ENCODE results near the gene RAPGEF1. TPM values are rescaled to one million over a fixed set of nuclear protein-coding genes. Genes with fewer than 3 reads are reported as not detected.

The RAPGEF1 gene
- total RNA-seq, 4 donors from 2014 or later: 43.0 to 58.3 (median 51.7) TPM

GRCh38 chr9:131628459-131629225, 111.2 kb downstream of the RAPGEF1 start:
- TF ChIP-seq POLR2AphosphoS5 (IDR thresholded peaks at IDR 0.05): no peak
- TF ChIP-seq CTCF (IDR thresholded peaks at IDR 0.05): no peak
- no peak for TF ChIP-seq EP300 (IDR thresholded peaks at IDR 0.05)
- no peak for TF ChIP-seq POLR2A (IDR thresholded peaks at IDR 0.05)
- 88% methylated on average over 19 of the region's 19 CpGs for WGBS
- Histone ChIP-seq H3K27ac (no peak overlapping the region), H3K4me1 (peaks cover 17% of the 10 kb centered on the region), H3K4me3 (no peak overlapping the region), H3K9me3 (no peaks in the 10 kb centered on the region), H3K36me3 (peaks cover 48% of the 10 kb centered on the region), H3K27me3 (no peaks in the 10 kb centered on the region)
- no peak for DNase-seq (ENCODE audit: low spot score in 2 of 2)

- Histone ChIP-seq H3K27me3 (no peaks in the 10 kb centered on the region), H3K9me3 (no peaks in the 10 kb centered on the region), H3K36me3 (peaks cover 49% of the 10 kb centered on the region), H3K4me1 (peaks cover 11% of the 10 kb centered on the region), H3K4me3 (no peak overlapping the region), H3K27ac (peak overlapping the region; percentile 34)
- no peak for DNase-seq (ENCODE audit: low spot score in 2 of 2)
- TF ChIP-seq POLR2A (IDR thresholded peaks at IDR 0.05) (no peak), POLR2AphosphoS5 (IDR thresholded peaks at IDR 0.05) (peak in 1 of 3 donors; percentile 21)
- WGBS: 75% methylated on average over 21 of the region's 21 CpGs
Observed at GRCh38 chr9:131627648-131628458, 112.0 kb downstream of the RAPGEF1 start.

GRCh38 chr9:131627326-131627647, 112.6 kb downstream of the RAPGEF1 start:
- peak overlapping the region; percentile 34 for H3K27ac ChIP-seq
- no peaks in the 10 kb centered on the region for H3K27me3 ChIP-seq
- DNase-seq (ENCODE audit: low spot score in 2 of 2): no peak
- WGBS: 84% methylated on average over 8 of the region's 8 CpGs
- TF ChIP-seq CTCF (IDR thresholded peaks at IDR 0.05) (no peak), POLR2A (IDR thresholded peaks at IDR 0.05) (no peak), POLR2AphosphoS5 (IDR thresholded peaks at IDR 0.05) (no peak), EP300 (IDR thresholded peaks at IDR 0.05) (no peak)
- H3K4me3 ChIP-seq: no peak overlapping the region
- H3K36me3 ChIP-seq: peaks cover 54% of the 10 kb centered on the region
- H3K9me3 ChIP-seq: no peaks in the 10 kb centered on the region
- peaks cover 11% of the 10 kb centered on the region for H3K4me1 ChIP-seq

GRCh38 chr9:131625790-131626670, 113.8 kb downstream of the RAPGEF1 start:
- WGBS: 88% methylated on average over 25 of the region's 28 CpGs
- H3K36me3 ChIP-seq: peaks cover 66% of the 10 kb centered on the region
- H3K27me3 ChIP-seq: no peaks in the 10 kb centered on the region
- no peaks in the 10 kb centered on the region for H3K9me3 ChIP-seq
- TF ChIP-seq EP300 (IDR thresholded peaks at IDR 0.05) (no peak), POLR2AphosphoS5 (IDR thresholded peaks at IDR 0.05) (no peak), CTCF (IDR thresholded peaks at IDR 0.05) (no peak), POLR2A (IDR thresholded peaks at IDR 0.05) (no peak)
- no peak overlapping the region for H3K4me3 ChIP-seq
- no peak for DNase-seq (ENCODE audit: low spot score in 2 of 2)
- peaks cover 11% of the 10 kb centered on the region for H3K4me1 ChIP-seq
- H3K27ac ChIP-seq: peak overlapping the region; percentile 5

GRCh38 chr9:131625508-131625787, 114.4 kb downstream of the RAPGEF1 start:
- no peak for TF ChIP-seq CTCF (IDR thresholded peaks at IDR 0.05)
- no peak for TF ChIP-seq POLR2A (IDR thresholded peaks at IDR 0.05)
- TF ChIP-seq POLR2AphosphoS5 (IDR thresholded peaks at IDR 0.05): no peak
- TF ChIP-seq EP300 (IDR thresholded peaks at IDR 0.05): no peak
- H3K4me1 ChIP-seq: peaks cover 14% of the 10 kb centered on the region
- H3K4me3 ChIP-seq: no peak overlapping the region
- H3K9me3 ChIP-seq: no peaks in the 10 kb centered on the region
- no peaks in the 10 kb centered on the region for H3K27me3 ChIP-seq
- H3K27ac ChIP-seq: peak overlapping the region; percentile 49
- peaks cover 72% of the 10 kb centered on the region for H3K36me3 ChIP-seq
- WGBS: 78% methylated on average over 6 of the region's 6 CpGs
- DNase-seq (ENCODE audit: low spot score in 2 of 2): no peak
